NCI-H2196 treated with DMSO at 0.1 percent for 48 hours (cell line): ENCODE measurements around the gene TET2.

Experiments used
- DNase-seq: peaks from one replicate; lab custom pipeline; 2025; ENCODE audit not compliant: unreplicated experiment; lab: John Stamatoyannopoulos, UW

Gene TET2

GRCh38 chr4:105181259-105181658 lies 34.6 kb downstream of the TET2 start:
- DNase-seq: no peak

GRCh38 chr4:105182211-105182610 lies 35.5 kb downstream of the TET2 start:
- no peak for DNase-seq

DNA sequence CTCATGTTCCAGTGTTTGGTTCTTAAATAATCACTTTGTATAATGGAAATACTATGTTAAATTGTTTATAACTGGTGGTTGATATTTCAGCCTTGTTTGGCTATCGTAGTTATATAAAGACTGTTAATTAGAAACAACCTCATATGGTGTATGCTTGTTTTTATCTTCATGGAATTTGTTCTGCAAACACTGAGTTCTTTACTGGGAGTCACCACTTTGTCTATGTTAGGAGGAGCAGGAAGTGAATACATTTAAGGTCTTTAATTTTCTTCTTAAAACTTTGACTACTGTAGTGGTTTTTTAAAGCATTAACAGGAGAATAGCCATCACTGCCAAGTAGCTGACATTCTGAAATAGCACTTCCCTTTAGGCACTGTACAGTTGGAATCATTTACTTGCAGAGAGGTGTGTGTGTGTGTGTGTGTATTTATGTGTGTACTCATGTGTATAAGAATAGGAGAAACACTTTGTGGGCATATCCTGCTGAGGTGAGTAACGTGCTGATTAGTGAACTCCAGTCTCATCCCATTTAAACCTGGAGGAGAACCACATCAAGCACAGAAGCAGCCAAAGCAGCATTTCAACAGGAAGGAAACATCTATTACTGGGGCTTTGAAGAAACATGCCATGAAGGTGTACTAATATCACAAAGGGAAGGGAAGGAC lies 37.8 kb downstream of the TET2 start:
- no peak for DNase-seq

DNA sequence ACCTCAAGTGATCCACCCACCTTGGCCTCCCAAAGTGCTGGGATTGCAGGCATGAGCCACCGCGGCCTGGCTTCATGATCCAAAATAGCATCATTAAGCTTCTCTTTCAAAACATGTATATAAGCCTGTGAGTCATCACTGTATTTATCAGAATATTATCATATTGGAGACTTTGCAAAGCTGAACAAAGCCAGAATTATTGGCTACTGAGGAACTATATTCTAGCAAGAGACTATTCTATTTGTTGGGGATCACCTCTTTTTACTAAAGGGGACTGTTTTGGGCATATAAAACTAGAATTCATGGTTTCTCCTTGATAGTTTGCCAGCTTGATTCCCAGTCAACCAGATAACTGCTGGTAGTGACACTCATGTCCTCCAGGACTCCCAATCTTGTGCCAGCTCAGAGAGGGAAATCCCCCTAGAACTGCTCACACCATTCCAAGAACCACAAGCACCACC lies 40.1 kb downstream of the TET2 start:
- no peak for DNase-seq

DNA sequence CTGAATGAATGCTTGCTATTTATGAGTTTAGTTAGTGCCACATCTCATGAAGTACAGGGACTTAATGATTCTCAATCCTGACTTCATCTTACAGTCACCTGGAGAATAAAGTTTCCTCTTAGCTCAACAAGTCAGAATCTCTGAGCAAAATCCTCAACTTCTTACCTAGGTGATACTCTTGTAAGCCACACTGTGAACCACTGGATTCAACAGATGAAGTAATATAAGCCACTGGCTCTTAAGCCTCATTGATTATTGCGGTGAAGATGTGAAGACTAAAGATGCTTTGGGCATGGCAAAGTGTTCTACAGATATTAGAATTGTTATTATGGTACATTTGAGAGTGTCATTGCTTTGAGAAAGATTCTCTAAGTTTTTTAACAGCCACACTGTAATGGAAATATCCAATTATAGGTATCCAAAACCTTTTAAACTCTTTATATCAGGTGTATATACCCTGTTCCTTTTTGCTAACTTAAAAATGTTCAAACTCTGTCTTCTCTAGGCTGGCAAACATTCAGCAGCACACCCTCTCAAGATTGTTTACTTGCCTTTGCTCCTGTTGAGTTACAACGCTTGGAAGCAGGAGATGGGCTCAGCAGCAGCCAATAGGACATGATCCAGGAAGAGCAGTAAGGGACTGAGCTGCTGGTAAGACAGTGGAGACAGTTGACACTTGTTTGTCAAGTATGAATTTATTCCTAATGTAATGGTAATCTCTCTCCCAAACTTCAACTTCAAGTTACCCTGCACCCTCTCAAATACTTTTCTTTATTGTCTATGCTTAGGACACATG lies 43.4 kb downstream of the TET2 start:
- DNase-seq: no peak

- DNase-seq: no peak
Measured at GRCh38 chr4:105191621-105192210, 45.0 kb downstream of the TET2 start.

DNA sequence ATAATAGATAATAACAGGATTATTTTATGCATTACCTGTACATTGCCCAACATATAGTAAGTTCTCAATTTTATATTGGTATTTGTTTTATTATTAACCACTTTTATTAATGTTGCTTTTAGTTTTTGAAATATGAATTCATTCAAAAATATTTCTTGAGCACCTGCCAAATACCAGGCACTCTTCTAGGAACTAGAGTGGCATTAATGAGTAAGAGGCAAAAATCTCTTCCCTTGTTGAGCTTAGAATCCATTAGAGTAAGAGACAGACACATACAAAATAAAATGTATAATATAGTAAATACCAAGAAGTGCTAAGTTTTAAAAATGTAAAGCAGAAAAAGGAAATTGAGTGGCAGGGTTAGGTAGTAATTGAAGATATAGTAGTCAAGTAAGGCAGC lies 45.8 kb downstream of the TET2 start:
- no peak for DNase-seq

DNA sequence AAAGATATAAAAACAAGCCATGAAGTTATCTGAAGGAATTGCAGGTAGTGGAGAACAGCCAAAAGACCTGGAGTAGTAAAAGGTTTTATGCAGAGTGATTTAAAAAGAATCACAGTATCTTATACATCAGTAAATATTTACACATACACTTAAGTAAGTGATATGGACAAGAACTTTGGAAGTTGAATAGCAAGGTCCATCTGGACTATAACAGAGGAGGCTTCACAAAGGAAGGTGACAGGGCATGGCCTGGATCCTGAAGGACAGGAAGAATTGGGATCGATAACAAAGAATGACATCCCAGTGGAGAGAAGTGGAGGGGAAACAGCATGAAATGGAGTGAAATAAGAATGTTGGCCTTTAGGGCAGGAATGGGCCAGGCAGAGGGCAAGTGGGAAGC lies 46.2 kb downstream of the TET2 start:
- DNase-seq: no peak

GRCh38 chr4:105193536-105193935 lies 46.9 kb downstream of the TET2 start:
- no peak for DNase-seq

DNA sequence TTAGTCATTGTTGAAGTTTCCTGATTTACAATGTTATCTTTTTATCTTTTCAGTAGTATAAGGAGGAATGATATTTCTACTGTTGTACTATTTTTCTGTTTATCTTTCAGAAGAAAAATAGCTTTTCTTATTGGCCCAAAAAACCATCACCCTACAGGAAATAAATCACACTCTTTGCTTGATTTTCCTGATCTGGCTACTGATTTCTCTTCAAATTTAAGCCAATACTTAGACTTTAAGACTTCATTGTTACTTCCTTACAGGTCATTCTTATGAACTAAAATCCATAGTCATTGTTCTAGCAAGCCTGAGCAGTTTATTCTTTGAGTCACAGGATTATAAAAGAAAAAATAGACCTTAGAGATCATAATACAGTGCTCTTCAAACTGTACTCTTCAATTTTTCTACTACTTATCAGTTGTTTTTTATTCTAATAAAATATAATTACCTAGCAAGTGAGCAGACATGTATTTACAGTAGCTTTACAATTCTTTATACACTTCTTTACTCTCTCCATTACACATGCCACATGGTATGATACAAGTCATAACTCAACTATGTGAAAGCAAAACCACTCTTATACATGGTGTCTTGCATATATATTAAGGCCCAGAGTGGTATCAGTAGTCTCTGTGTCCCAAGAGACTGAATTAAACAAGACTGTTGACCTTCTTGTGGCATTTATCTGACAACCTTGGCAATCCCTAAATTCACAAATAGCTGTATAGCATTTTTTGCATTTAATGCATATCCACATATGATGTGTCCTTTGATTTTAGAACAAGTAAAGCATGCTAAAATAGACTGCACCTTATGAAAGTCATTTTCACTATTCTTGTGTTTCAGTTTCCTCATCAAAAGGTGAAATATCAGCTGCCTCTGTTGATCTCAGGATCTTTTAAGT lies 47.9 kb downstream of the TET2 start:
- DNase-seq: no peak

DNA sequence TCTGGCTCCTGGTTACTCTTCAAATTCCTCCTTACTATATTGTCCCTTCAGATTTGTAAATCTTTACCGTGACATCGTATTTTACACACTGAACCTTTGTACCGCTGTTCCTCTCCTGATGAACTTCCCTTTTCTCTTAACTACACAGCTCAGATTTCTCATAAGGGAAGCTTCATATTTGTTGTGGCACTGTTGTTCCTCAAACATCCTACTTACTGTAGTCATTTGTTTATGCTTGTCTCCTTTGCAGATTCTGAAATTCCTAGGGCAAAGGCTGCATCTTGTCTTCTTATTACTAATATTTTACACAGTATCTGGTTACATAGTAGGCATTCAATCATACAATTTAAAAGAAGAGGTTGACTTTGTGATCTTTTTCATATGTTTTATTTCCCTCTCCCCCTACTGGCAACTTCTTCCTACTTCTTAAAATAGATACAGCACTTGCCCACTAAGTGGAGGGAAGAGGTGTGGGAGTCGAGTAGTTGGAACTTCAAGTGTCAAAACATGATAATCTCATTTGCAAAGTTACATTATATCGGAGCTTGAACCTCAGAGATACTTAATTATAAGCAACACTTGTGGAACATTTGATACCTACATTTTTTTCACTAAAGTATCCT lies 50.0 kb downstream of the TET2 start:
- DNase-seq: no peak

DNA sequence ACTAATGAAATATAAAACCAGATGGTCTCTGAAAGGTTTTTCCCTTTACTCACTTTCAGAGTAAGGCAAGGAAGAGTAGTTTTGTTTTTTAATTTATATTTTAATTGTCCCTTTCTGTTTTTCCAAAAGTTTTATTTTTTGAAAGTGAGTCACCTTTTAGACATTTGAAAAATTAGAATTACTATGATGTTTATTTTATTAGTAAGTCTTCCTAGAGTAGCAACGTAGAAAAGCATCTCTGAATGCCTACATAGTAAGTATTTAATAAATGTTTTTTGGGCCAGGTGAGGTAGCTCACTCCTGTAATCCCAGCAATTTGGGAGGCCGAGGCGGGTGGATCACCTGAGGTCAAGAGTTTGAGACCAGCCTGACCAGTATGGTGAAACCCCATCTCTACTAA lies 51.1 kb downstream of the TET2 start:
- no peak for DNase-seq

- DNase-seq: no peak
Measured at GRCh38 chr4:105198541-105198940, 51.9 kb downstream of the TET2 start.

DNA sequence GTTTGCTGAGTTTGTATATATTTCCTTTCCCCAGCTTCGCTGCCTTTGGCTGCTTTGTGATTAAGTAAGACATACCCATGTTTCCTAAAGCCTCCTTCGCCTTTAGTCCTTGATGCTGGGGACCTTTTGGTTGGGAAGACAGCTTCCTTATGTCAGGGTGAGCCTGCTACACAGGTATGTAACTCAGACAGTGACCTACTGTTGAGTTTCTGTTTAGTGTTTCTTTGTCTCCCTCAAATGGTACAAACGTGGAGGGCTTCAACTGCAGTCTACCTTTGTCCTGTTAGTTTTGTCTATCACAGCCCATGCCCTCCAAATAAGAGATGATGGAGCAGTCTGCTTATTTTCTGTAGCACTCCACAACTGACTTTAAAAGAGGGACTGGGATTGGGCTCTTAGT lies 59.5 kb downstream of the TET2 start:
- DNase-seq: no peak

DNA sequence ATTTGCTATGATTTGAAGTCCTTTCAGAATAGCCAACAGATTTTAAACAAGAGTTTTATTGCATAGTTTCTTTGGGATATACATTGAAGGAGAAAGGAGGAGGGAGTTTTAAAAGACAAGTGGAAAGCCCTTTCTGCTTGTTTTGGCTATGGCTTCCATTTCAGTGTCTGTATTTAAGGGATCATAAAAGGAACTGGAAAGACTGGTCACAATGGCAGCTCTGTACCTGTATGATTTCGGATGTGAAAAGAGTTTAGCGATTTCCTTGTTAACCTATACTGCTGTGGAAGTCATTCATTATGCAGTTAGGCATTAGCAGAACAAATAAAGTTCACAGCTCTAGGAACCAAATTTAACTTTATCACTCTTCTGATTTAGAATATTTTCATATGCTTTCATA lies 60.7 kb downstream of the TET2 start:
- DNase-seq: no peak

- DNase-seq: no peak
Measured at GRCh38 chr4:105208561-105208960, 61.9 kb downstream of the TET2 start.

DNA sequence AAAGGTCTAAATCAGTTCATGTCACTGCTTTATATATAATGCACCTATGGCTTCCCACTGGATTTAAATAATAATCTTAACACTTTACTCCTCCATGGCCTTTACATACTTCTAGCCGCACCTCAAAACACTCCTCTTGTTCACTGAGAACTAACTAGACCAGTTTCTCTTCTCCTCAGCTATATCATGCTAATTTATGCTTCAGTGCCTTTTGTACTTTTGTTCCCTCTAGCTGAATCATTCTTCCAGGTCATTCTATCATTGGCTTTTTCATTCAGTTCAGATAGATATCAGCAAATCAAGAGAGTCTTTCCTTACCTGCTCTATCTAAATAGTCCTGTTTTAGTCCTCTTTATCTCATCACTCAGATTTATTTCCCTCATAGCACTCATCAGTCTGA lies 64.2 kb downstream of the TET2 start:
- no peak for DNase-seq

- no peak for DNase-seq
Measured at GRCh38 chr4:105215609-105216313, 69.1 kb downstream of the TET2 start.

DNA sequence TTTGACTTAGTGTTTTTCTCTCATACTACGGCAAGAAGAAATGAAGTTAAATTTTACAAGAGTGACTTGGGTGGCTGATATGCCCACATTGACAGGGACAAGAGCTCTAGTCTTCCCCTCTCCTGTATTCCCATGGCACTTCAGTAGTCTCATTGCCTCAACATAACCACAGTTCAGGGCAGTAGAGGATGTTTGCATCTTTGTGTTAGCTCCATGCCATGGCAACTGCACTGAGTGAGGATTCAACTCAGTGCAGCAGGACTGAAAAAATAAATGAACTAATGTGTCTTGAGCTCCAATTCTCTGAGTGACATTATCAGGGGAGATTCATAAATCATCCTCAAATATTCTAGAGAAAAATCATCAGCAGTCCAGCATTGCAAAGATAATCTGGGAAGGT lies 78.8 kb downstream of the TET2 start:
- DNase-seq: no peak

- DNase-seq: no peak
Measured at GRCh38 chr4:105227054-105227453, 80.4 kb downstream of the TET2 start.
